K562 (cell line): ENCODE results near the gene PLOD1. TPM values are rescaled to one million over a fixed set of nuclear protein-coding genes. Genes with fewer than 3 reads are reported as not detected.

Experiments
- CREB3 ChIP-seq: fragments of 450-650 bp; conservative IDR thresholded peaks from 2 replicates; pipeline ENCODE4 v1.6.1; 2016; ENCODE audit warnings: missing genetic modification characterization, low read depth, mild to moderate bottlenecking, missing compliant biosample characterization, moderate library complexity
- ELF1 ChIP-seq: fragments of 200-800 bp; sonication (Bioruptor generic); IDR thresholded peaks from 2 replicates; pipeline ENCODE4 v1.6.1; 2016; ENCODE audit warnings: missing genetic modification characterization, missing compliant biosample characterization
- MECOM ChIP-seq: fragments of 250-450 bp; sonication (Bioruptor Pico); IDR thresholded peaks from 2 replicates; pipeline ENCODE4 v1.8.0; 2022; ENCODE audit warnings: inconsistent platforms
- NEUROD1 ChIP-seq: fragments of 150-350 bp; IDR thresholded peaks from 2 replicates; pipeline ENCODE4 v1.6.1; 2014; ENCODE audit warnings: borderline replicate concordance, low read length, low read depth; ENCODE audit not compliant: partially characterized antibody
- RCOR1 ChIP-seq, 2 experiments: IDR thresholded peaks; 2 replicates each; pipeline ENCODE4 v1.6.1; 2012; ENCODE audit warnings: low read depth in 2 of 2, low read length in 2 of 2, borderline replicate concordance in 1 of 2, improper control_type of control experiment in 1 of 2
- THAP7 ChIP-seq: fragments of 250-450 bp; sonication (Bioruptor Pico); IDR thresholded peaks from 2 replicates; pipeline ENCODE4 v1.5.0; 2021
- TOE1 ChIP-seq, 2 experiments: fragments of 450-650 bp in 1 of 2; sonication (generic) in 1 of 2; formaldehyde crosslinking in 1 of 2; IDR thresholded peaks; 2 replicates each; pipeline versions ENCODE4 v1.7.1 to v1.8.0; 2016 to 2022; ENCODE audit warnings: borderline replicate concordance in 2 of 2, mild to moderate bottlenecking in 2 of 2, antibody characterized with exemption in 1 of 2, inconsistent platforms in 1 of 2, low read depth in 1 of 2, missing genetic modification reagents in 1 of 2, moderate library complexity in 1 of 2
- ZC3H8 ChIP-seq: fragments of 450-650 bp; IDR thresholded peaks from 2 replicates; pipeline ENCODE4 v1.6.1; 2017
- ZNF780A ChIP-seq: fragments of 250-450 bp; sonication (Bioruptor Pico); IDR thresholded peaks from 2 replicates; pipeline ENCODE4 v1.5.0; 2021; ENCODE audit warnings: mild to moderate bottlenecking
- polyA plus RNA-seq, 8 experiments: library from polyadenylated mRNA; depleted of rRNA in 4 of 8; stranded (reverse) in 5 of 8; unstranded in 3 of 8; fragments of >200 nt; fragmentation: Nextera tagmentation in 2 of 8; fragmentation: Illumina TruSeq in 1 of 8; extraction: Ambion mirVana in 2 of 8; extraction: Trizol in 1 of 8; gene quantifications; 2 replicates each; pipeline versions ENCODE4 v1.2.1 to v1.2.3, GENCODE V29; 2011 to 2014; ENCODE audit warnings: inconsistent platforms in 1 of 8, missing spikeins in 1 of 8
- total RNA-seq, 7 experiments: library from RNA; depleted of rRNA in 6 of 7; stranded (reverse); fragments of >200 nt in 6 of 7; fragmentation: Illumina TruSeq in 2 of 7; extraction: Trizol in 2 of 7; gene quantifications; 2 replicates each; pipeline versions ENCODE4 v1.2.1 to v1.2.3, GENCODE V29; 2011 to 2021; ENCODE audit warnings: low replicate concordance in 1 of 7
- TF ChIP-seq, protein P1 (sequence below), 2 experiments: fragments of 450-650 bp; formaldehyde crosslinking in 1 of 2; IDR thresholded peaks; 2 replicates each; pipeline versions ENCODE4 v1.4.0 to v1.6.1; 2014 to 2020; ENCODE audit warnings: mild to moderate bottlenecking in 2 of 2, borderline replicate concordance in 1 of 2, low read depth in 1 of 2
- TF ChIP-seq, protein P2 (sequence below): fragments of 450-650 bp; formaldehyde crosslinking; IDR thresholded peaks from 2 replicates; pipeline ENCODE4 v1.4.0; 2020; ENCODE audit warnings: mild to moderate bottlenecking, moderate library complexity
- TF ChIP-seq, protein P3 (sequence below): sonication (generic); formaldehyde crosslinking; IDR thresholded peaks from 2 replicates; pipeline ENCODE4 v1.8.0; 2022; ENCODE audit warnings: mild to moderate bottlenecking, missing genetic modification reagents
- TF ChIP-seq, protein P4 (sequence below): sonication (generic); formaldehyde crosslinking; IDR thresholded peaks from 2 replicates; pipeline ENCODE4 v1.8.0; 2022; ENCODE audit warnings: mild to moderate bottlenecking, missing genetic modification reagents

The PLOD1 gene
- total and polyA plus RNA-seq, 9 of the 15 experiments (the other 6 are each of a cell fraction or from before 2014, with no cell fraction given), result 16.6 to 90.8 (median 52.7) TPM

DNA sequence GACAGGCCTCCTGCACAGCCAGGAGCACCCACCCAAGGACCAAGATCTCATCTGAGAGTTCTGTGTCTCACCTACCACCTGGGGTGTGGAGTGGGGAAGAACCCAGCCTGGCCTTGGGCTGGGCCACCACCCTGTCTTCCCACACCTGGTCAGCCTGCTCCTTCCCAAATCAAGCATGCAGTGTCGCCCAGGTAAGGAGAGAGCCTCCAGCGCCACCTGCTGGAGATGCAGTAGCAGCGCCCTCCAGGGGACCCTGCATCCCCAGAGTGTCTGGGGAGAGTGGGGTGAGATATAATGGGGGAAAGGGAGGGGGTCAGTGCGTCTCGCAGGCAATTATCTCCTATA, 40.6 kb upstream of the PLOD1 start (continued):
- TF ChIP-seq, protein P1, sequence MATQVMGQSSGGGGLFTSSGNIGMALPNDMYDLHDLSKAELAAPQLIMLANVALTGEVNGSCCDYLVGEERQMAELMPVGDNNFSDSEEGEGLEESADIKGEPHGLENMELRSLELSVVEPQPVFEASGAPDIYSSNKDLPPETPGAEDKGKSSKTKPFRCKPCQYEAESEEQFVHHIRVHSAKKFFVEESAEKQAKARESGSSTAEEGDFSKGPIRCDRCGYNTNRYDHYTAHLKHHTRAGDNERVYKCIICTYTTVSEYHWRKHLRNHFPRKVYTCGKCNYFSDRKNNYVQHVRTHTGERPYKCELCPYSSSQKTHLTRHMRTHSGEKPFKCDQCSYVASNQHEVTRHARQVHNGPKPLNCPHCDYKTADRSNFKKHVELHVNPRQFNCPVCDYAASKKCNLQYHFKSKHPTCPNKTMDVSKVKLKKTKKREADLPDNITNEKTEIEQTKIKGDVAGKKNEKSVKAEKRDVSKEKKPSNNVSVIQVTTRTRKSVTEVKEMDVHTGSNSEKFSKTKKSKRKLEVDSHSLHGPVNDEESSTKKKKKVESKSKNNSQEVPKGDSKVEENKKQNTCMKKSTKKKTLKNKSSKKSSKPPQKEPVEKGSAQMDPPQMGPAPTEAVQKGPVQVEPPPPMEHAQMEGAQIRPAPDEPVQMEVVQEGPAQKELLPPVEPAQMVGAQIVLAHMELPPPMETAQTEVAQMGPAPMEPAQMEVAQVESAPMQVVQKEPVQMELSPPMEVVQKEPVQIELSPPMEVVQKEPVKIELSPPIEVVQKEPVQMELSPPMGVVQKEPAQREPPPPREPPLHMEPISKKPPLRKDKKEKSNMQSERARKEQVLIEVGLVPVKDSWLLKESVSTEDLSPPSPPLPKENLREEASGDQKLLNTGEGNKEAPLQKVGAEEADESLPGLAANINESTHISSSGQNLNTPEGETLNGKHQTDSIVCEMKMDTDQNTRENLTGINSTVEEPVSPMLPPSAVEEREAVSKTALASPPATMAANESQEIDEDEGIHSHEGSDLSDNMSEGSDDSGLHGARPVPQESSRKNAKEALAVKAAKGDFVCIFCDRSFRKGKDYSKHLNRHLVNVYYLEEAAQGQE (IDR thresholded peaks at IDR 0.05; ENCODE audit: borderline replicate concordance), result peak; percentile 95
- TF ChIP-seq, protein P1 (CRISPR knock-in tag; IDR thresholded peaks at IDR 0.05; ENCODE audit: low read depth), result peak; percentile 81
- TF ChIP-seq ELF1 (tag) (no peak), MECOM (CRISPR knock-in tag) (0 out of 2 replicates have a peak, but pooled peaks have one; percentile 2), TOE1 (IDR thresholded peaks at IDR 0.05; ENCODE audit: borderline replicate concordance) (no peak), TOE1 (CRISPR knock-in tag; IDR thresholded peaks at IDR 0.05; ENCODE audit: borderline replicate concordance, low read depth) (no peak), ZNF780A (no peak), THAP7 (CRISPR knock-in tag) (no peak), RCOR1 (IDR thresholded peaks at IDR 0.05; ENCODE audit: borderline replicate concordance in 1 of 2, low read depth in 2 of 2, low read length in 2 of 2) (no peak; a peak in 2 of 4 replicates), NEUROD1 (peak; percentile 25), CREB3 (tag) (no peak), ZC3H8 (no peak)
- TF ChIP-seq, protein P2, sequence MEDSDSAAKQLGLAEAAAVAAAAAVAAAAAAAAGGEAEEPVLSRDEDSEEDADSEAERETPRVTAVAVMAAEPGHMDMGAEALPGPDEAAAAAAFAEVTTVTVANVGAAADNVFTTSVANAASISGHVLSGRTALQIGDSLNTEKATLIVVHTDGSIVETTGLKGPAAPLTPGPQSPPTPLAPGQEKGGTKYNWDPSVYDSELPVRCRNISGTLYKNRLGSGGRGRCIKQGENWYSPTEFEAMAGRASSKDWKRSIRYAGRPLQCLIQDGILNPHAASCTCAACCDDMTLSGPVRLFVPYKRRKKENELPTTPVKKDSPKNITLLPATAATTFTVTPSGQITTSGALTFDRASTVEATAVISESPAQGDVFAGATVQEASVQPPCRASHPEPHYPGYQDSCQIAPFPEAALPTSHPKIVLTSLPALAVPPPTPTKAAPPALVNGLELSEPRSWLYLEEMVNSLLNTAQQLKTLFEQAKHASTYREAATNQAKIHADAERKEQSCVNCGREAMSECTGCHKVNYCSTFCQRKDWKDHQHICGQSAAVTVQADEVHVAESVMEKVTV (CRISPR knock-in tag), result peak; percentile 97
- TF ChIP-seq, protein P3, sequence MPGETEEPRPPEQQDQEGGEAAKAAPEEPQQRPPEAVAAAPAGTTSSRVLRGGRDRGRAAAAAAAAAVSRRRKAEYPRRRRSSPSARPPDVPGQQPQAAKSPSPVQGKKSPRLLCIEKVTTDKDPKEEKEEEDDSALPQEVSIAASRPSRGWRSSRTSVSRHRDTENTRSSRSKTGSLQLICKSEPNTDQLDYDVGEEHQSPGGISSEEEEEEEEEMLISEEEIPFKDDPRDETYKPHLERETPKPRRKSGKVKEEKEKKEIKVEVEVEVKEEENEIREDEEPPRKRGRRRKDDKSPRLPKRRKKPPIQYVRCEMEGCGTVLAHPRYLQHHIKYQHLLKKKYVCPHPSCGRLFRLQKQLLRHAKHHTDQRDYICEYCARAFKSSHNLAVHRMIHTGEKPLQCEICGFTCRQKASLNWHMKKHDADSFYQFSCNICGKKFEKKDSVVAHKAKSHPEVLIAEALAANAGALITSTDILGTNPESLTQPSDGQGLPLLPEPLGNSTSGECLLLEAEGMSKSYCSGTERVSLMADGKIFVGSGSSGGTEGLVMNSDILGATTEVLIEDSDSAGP (CRISPR knock-in tag), result no peak
- TF ChIP-seq, protein P4, sequence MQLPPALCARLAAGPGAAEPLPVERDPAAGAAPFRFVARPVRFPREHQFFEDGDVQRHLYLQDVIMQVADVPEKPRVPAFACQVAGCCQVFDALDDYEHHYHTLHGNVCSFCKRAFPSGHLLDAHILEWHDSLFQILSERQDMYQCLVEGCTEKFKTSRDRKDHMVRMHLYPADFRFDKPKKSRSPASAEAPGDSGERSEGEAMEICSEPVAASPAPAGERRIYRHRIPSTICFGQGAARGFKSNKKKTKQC (CRISPR knock-in tag), result 0 out of 2 replicates have a peak, but pooled peaks have one; percentile 35
